Heart left ventricle (tissue), 13 donors: ENCODE results near the gene KCTD5.

ENCODE experiments used
- CTCF ChIP-seq, 12 donors: fragments of 200-600 bp; sonication (generic) in 4 of 12; IDR thresholded peaks; one replicate each; pipeline versions ENCODE4 v1.5.0 to v1.8.0; 2018 to 2022; ENCODE audit warnings: antibody characterized with exemption in 12 of 12, mild to moderate bottlenecking in 5 of 12
- POLR2A ChIP-seq, 2 donors: fragments of 450-650 bp; IDR thresholded peaks; one replicate each; pipeline ENCODE4 v1.6.1; 2017; ENCODE audit warnings: antibody characterized with exemption in 2 of 2, mild to moderate bottlenecking in 2 of 2, moderate library complexity in 2 of 2
- donor health status: ischemic (EF 13 %, LVEDD 7.1; RV severe dilation, severe dysfunction).
- donor health status: DM: no; HTN: yes; CAD: no.
- donor health status: DM: no; HTN: no; CAD: no.
- donor health status: ischemic (EF 25% LVEDD 6.9; RV normal size, moderate dysfunction).
- donor health status: ischemic (EF 25% LVEDD 5.7; RV mildly dilated, moderate dysfunction).
- donor health status: ischemic (EF 35%, LVEDD 5.7; RV mildly dilated, moderate dysfunction).
- donor health status: nonischemic (EF 11% LVEDD 7.7; RV severe dilation, severe dysfunction).
- donor health status: DM: yes; HTN: yes; CAD: no.
- donor health status: PGD.
- donor health status: ischemic (EF 29% LVEDD 5.4; RV normal size, mild dysfunction).
- donor health status: nonischemic (EF 23%, LVEDD 6.1; RV moderate dilation, normal function).

- no peak for TF ChIP-seq CTCF (IDR thresholded peaks at IDR 0.05)
- TF ChIP-seq POLR2A (IDR thresholded peaks at IDR 0.05), result no peak
Measured at GRCh38 chr16:2745116-2745890, 63.0 kb downstream of the KCTD5 start.
